ENCODE results near the gene ERMARD.
A peak's percentile ranks its signal among the peaks of the same experiment; 100 is the strongest.

The ERMARD gene

GRCh38 chr6:169803271-169803811 lies 51.9 kb downstream of the ERMARD start:
- DNase-seq, result no peak

- DNase-seq, result no peak
These were observed 52.5 kb downstream of the ERMARD start for GRCh38 chr6:169803816-169804340.

GRCh38 chr6:169804427-169804826 lies 53.0 kb downstream of the ERMARD start:
- DNase-seq, result no peak

GRCh38 chr6:169805242-169805838 lies 53.9 kb downstream of the ERMARD start:
- DNase-seq, result no peak

- no peak for DNase-seq
These were observed 55.3 kb downstream of the ERMARD start for GRCh38 chr6:169806701-169807100.

- no peak for DNase-seq
These were observed 55.8 kb downstream of the ERMARD start for GRCh38 chr6:169807229-169807628.

GRCh38 chr6:169807699-169808607 lies 56.5 kb downstream of the ERMARD start:
- no peak for DNase-seq

GRCh38 chr6:169808608-169808967 lies 57.2 kb downstream of the ERMARD start:
- no peak for DNase-seq

GRCh38 chr6:169809386-169809785 lies 58.0 kb downstream of the ERMARD start:
- no peak for DNase-seq

- DNase-seq, result no peak
These were observed 58.9 kb downstream of the ERMARD start for GRCh38 chr6:169810066-169810989.

- no peak for DNase-seq
These were observed 59.6 kb downstream of the ERMARD start for GRCh38 chr6:169811072-169811471.

- DNase-seq, result no peak
These were observed 60.3 kb downstream of the ERMARD start for GRCh38 chr6:169811521-169812256.

- no peak for DNase-seq
These were observed 60.8 kb downstream of the ERMARD start for GRCh38 chr6:169812257-169812644.

GRCh38 chr6:169813969-169814368 lies 62.5 kb downstream of the ERMARD start:
- DNase-seq, result no peak

GRCh38 chr6:169816054-169816453 lies 64.6 kb downstream of the ERMARD start:
- no peak for DNase-seq

GRCh38 chr6:169816975-169817374 lies 65.6 kb downstream of the ERMARD start:
- no peak for DNase-seq

GRCh38 chr6:169820358-169820757 lies 68.9 kb downstream of the ERMARD start:
- no peak for DNase-seq

- peak; percentile 9 for DNase-seq
These were observed 72.6 kb downstream of the ERMARD start for GRCh38 chr6:169824021-169824420.

- DNase-seq, result no peak
These were observed 73.6 kb downstream of the ERMARD start for GRCh38 chr6:169824848-169825557.

- DNase-seq, result no peak
These were observed 74.3 kb downstream of the ERMARD start for GRCh38 chr6:169825558-169826225.

GRCh38 chr6:169826697-169827096 lies 75.3 kb downstream of the ERMARD start:
- DNase-seq, result no peak

All from NCI-H2171 (cell line).